Ishikawa (cell line): ENCODE results near the gene GSN.

Experiments
- CEBPB ChIP-seq: IDR thresholded peaks from 2 replicates; pipeline ENCODE4 v1.6.1; 2012
- CREB1 ChIP-seq: IDR thresholded peaks from 2 replicates; pipeline ENCODE4 v1.6.1; 2012; ENCODE audit warnings: low read depth
- EGR1 ChIP-seq: IDR thresholded peaks from 2 replicates; pipeline ENCODE4 v1.6.1; 2012
- EP300 ChIP-seq: IDR thresholded peaks from 2 replicates; pipeline ENCODE4 v1.6.1; 2012; ENCODE audit warnings: borderline replicate concordance
- FOXM1 ChIP-seq: IDR thresholded peaks from 2 replicates; pipeline ENCODE4 v1.6.1; 2012; ENCODE audit warnings: low read depth, borderline replicate concordance
- MAX ChIP-seq: IDR thresholded peaks from 2 replicates; pipeline ENCODE4 v1.6.1; 2012
- NFIC ChIP-seq: IDR thresholded peaks from 2 replicates; pipeline ENCODE4 v1.6.1; 2012
- RAD21 ChIP-seq: IDR thresholded peaks from 2 replicates; pipeline ENCODE4 v1.6.1; 2012; ENCODE audit warnings: low read depth
- TAF1 ChIP-seq: IDR thresholded peaks from 2 replicates; pipeline ENCODE4 v1.6.1; 2012; ENCODE audit warnings: low read depth, mild to moderate bottlenecking
- TCF12 ChIP-seq: IDR thresholded peaks from 2 replicates; pipeline ENCODE4 v1.6.1; 2012; ENCODE audit warnings: low read depth
- TEAD4 ChIP-seq: IDR thresholded peaks from 2 replicates; pipeline ENCODE4 v1.6.1; 2012
- USF1 ChIP-seq: IDR thresholded peaks from 2 replicates; pipeline ENCODE4 v1.6.1; 2012
- YY1 ChIP-seq: IDR thresholded peaks from 2 replicates; pipeline ENCODE4 v1.6.1; 2012; ENCODE audit warnings: low read depth
- ZBTB7A ChIP-seq: IDR thresholded peaks from 2 replicates; pipeline ENCODE4 v1.6.1; 2012; ENCODE audit warnings: low read depth
- TF ChIP-seq, protein P1 (sequence below): IDR thresholded peaks from 2 replicates; pipeline ENCODE4 v1.6.1; 2012; ENCODE audit warnings: low read depth, mild to moderate bottlenecking

Gene GSN

DNA sequence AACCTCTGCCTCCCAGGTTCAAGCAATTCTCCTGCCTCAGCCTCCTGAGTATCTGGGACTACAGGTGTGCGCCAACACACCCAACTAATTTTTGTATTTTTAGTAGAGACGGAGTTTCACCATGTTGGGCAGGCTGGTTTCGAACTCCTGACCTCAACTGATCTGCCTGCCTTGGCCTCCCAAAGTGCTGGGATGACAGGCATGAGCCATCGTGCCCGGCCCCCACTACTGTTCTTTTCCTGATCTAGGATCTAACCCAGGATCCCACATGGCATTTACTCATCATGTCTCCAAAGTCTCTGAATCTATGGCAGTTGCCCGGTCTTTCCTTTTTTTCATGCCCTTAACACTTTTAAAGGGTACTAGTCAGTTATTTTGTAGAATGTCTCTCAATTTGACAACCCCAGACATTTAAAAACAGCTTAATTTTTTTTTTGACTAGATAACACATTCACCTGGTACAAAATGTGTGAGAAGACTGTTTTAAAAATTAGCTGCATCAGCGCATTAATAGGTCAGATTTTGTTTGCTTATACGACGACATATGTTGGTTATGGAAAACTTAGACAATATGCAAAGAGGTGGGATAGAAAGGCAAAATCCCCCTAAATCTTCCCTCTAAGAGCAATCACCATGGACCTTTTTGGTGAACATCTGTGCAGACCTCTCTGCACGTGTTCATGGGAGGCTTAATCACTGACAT is 55.6 kb downstream of the GSN start:
- TF ChIP-seq ZBTB7A (no peak), TAF1 (no peak), CEBPB (no peak), TCF12 (no peak), YY1 (no peak), TEAD4 (no peak), USF1 (no peak), EGR1 (no peak), RAD21 (no peak), NFIC (no peak), FOXM1 (no peak), CREB1 (no peak), MAX (no peak), EP300 (no peak)
- TF ChIP-seq, protein P1, sequence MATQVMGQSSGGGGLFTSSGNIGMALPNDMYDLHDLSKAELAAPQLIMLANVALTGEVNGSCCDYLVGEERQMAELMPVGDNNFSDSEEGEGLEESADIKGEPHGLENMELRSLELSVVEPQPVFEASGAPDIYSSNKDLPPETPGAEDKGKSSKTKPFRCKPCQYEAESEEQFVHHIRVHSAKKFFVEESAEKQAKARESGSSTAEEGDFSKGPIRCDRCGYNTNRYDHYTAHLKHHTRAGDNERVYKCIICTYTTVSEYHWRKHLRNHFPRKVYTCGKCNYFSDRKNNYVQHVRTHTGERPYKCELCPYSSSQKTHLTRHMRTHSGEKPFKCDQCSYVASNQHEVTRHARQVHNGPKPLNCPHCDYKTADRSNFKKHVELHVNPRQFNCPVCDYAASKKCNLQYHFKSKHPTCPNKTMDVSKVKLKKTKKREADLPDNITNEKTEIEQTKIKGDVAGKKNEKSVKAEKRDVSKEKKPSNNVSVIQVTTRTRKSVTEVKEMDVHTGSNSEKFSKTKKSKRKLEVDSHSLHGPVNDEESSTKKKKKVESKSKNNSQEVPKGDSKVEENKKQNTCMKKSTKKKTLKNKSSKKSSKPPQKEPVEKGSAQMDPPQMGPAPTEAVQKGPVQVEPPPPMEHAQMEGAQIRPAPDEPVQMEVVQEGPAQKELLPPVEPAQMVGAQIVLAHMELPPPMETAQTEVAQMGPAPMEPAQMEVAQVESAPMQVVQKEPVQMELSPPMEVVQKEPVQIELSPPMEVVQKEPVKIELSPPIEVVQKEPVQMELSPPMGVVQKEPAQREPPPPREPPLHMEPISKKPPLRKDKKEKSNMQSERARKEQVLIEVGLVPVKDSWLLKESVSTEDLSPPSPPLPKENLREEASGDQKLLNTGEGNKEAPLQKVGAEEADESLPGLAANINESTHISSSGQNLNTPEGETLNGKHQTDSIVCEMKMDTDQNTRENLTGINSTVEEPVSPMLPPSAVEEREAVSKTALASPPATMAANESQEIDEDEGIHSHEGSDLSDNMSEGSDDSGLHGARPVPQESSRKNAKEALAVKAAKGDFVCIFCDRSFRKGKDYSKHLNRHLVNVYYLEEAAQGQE: no peak

DNA sequence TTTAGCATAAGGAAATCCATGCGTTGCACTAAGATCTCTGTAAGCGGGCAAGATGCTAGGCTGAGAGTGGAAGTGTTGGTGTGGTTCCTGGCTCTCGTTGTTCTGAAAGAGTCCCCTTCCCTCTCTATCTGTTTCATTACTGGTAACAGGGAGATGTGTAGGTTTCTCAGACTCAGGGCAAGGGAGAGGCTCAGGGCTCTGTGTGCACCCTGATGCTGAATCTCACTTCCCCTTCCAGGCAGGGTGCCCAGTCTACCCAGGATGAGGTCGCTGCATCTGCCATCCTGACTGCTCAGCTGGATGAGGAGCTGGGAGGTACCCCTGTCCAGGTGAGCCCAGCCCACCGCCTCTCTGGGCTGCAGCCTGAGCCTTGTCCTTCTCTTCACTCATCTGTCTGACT is 56.4 kb downstream of the GSN start:
- no peak for TF ChIP-seq NFIC
- no peak for TF ChIP-seq MAX
- no peak for TF ChIP-seq TAF1

DNA sequence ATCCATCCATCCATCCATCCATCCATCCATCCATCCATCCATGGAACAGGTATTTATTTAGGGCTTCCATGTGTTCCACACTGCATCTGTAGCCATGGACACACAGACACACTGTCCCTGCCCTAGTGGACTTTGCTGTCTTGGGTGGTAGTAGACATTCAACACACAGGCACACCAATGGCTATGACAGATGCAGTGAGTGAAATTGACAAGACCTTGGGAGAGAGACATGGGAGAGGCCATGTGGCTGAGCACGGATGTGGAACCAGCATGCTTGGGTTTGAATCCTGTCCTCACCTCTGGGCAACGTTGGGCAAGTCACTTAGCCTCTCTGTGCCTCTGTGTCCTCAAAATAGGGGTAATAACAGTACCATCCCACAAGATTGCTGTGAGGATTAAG is 56.8 kb downstream of the GSN start:
- no peak for TF ChIP-seq CREB1
- TF ChIP-seq MAX: no peak
- TF ChIP-seq CEBPB: no peak
- TF ChIP-seq, protein P1: no peak
- TF ChIP-seq USF1: no peak
- TF ChIP-seq TAF1: no peak
- TF ChIP-seq NFIC: no peak
- TF ChIP-seq RAD21: no peak
- no peak for TF ChIP-seq EP300
- no peak for TF ChIP-seq FOXM1
- no peak for TF ChIP-seq ZBTB7A
- no peak for TF ChIP-seq YY1
- no peak for TF ChIP-seq EGR1
- TF ChIP-seq TCF12: no peak

DNA sequence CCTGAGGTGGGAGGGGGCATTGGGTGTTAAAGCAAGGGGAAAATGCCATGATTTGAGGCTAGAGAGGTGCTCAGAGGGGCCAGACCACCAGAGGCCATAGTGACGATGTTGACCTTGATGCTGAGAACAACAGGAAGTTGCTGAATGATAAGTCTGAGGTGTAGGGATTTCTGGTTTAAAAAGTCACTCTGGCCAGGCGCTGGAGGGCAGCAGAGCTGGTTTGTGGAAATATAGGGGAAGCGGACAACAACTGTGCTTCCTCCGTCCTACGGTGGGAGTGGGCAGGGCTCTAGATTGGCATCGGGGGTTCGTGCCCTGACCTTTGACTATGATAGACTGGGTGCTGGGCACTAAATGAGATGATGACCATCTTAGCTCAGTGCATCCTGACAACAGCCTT is 57.4 kb downstream of the GSN start:
- TF ChIP-seq TAF1 (no peak), TCF12 (no peak), YY1 (no peak), EGR1 (no peak), ZBTB7A (no peak), MAX (no peak), EP300 (no peak), USF1 (no peak), FOXM1 (no peak), TEAD4 (no peak), NFIC (no peak), CREB1 (no peak), CEBPB (no peak)
- TF ChIP-seq, protein P1: no peak
